Activated T-helper 1 cell treated with anti-CD3 and anti-CD28 coated beads, Interleukin-2, amount 50 U/mL, for 16 hours (primary cell): Measurements from ENCODE around the gene STON2.
"Not testable (repeated sequence)": the region's sequence is repeated elsewhere in the genome, so short reads cannot be mapped to it uniquely, and the experiment has no call there.

Experiments used
- DNase-seq, 2 donors: peaks; one replicate each; pipeline ENCODE4 v3.0.0-alpha.2; 2020; ENCODE audit warnings: low read depth in 1 of 2, low spot score in 1 of 2

The STON2 gene

DNA sequence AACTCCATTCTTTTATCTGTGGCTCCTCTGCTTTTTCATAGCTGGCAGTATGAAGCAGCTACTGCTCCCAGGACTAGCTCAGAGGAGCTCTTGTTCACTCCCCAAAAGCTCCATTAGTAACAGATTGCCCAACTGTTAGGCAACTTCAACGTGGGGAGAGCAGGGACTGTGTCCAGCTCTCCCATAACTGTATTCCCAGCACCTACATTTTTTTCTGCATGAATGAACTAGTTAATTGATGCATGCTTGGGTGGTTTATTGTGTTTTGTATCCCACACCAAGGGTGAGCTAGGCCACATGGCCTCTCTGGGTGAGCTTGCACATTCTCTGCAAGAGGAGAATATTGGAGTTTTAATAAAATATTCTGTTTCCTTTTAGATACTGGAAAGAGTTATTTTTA is 15.2 kb downstream of the STON2 start:
- DNase-seq, result no peak

GRCh38 chr14:81382517-81383225 is 17.5 kb downstream of the STON2 start:
- DNase-seq, result no peak

- not testable (repeated sequence) for DNase-seq
These were observed 20.1 kb downstream of the STON2 start for GRCh38 chr14:81380009-81380408.

- DNase-seq, result no peak
These were observed 28.3 kb downstream of the STON2 start for GRCh38 chr14:81371802-81372201.

DNA sequence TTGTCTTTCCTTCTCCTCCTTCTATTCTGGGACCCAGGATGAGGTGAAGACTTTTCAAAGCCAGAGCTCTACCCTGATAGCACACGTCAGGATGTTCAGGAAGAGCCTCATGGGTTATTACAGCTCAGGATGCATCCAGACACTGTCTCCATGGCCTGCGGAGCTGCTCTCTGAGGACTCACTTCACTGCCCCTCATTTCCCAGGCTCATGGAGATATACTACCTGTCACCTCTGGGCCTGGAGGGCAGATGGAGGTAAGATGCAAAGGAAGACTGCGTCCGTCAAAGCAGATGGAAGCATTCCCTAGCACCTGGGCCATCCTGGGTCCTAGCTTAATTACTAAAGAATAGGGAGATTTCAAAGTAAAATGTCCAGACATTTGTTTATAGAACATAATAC is 32.6 kb downstream of the STON2 start:
- no peak for DNase-seq

DNA sequence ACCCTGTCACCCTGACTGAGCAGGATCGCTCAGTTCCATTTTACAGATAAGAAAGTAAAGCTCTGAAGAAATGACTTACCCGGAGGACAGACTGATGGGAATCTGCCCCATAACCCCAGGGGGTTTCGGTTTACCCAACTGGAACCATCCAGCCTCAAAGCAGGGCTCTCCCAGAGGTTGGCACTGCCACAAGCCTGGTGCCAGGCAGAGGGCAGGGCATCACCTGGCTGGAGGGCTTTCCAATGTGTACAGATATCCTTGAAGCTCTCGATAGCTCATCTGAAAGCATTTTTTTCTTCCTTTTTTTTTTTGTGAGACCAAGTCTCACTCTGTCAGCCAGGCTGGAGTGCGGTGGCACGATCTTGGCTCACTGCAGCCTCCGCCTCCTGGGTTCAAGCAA is 33.2 kb downstream of the STON2 start:
- DNase-seq, result no peak

DNA sequence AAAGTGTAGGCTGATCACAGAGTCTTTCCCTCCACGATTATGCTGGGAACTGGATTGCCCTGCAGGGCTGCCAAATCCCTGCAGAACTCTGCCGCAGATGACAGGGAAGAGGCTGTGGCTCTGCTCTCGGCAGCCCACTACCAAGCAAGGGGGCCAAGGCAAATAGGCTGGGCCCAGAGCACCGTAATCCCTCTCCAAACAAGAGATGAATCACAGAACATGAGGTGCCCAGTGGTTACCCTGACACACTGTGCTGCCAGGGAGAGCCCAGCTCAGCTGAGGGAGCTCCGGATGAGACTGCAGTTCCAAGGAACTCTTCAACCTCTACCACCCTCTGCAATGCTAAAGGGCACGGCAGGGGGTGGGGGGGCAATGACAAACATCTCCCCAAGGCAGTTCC is 33.9 kb downstream of the STON2 start:
- DNase-seq, result no peak

- no peak for DNase-seq
These were observed 36.3 kb downstream of the STON2 start for GRCh38 chr14:81363746-81364378.

DNA sequence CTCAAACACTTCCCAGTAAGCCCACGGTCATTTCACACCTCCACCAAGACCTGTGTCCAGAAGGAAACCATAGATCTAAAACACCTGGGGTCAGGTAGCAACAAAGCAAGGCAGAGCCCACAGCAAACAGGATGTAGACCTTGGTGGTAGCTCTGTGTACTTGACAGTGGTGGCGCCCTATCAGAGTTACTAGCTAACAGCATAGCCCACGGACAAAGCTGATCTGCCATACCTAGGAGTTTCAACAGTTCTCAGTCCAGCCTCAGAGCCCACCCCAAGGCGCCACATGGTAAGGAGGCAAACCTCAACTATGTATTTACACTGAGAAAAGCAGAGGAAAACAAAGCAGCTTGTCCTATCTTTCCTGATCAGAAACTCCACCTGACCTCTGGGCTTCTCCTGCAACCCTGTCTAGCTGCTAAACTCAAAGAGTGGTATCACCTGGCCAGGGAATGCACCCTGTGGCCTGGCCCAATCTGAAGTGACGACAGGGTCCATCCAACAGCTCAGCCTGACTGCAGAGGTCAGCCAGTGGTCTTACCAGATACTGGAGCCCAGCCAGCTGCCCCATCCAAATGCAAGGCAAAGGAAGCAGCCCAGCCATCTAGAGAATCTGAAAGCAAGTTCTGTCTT is 46.3 kb downstream of the STON2 start:
- no peak for DNase-seq

DNA sequence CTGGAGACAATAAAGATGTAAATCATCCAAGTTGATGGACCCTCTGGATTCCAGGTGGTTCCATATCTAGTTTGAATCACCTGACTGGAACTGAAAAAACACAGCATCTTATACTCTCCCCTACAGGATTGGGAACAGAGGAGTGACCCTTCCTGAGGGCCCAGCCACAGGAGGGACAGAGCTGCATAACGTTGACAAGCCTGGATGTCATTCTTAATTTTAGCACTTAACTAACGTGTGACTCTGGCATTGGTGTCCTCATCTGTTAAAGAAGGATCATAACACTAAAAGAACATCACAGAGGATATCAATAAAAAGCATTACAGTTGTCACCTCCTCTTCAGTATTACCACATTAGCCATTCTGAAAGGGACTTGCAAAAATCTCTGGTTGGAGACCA is 47.7 kb downstream of the STON2 start:
- DNase-seq, result no peak

DNA sequence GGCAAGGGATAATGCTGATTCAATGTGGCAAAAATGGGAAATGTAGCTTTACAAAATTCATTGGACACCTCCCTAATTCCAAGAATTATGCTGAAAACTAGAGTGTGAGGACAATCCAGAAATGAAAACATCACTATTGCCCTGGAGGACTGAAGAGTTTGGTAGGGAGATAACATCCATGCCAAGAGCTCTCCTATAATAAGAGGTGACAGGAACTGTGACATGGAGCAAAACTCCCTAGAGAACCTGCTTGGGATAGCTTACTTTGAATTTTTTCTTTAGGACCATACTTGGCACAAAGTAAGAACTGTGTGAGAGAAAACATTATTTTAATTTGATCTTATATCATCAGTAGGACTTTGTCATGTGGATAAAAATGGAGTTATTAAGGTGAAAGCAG is 48.9 kb downstream of the STON2 start:
- DNase-seq, result no peak

DNA sequence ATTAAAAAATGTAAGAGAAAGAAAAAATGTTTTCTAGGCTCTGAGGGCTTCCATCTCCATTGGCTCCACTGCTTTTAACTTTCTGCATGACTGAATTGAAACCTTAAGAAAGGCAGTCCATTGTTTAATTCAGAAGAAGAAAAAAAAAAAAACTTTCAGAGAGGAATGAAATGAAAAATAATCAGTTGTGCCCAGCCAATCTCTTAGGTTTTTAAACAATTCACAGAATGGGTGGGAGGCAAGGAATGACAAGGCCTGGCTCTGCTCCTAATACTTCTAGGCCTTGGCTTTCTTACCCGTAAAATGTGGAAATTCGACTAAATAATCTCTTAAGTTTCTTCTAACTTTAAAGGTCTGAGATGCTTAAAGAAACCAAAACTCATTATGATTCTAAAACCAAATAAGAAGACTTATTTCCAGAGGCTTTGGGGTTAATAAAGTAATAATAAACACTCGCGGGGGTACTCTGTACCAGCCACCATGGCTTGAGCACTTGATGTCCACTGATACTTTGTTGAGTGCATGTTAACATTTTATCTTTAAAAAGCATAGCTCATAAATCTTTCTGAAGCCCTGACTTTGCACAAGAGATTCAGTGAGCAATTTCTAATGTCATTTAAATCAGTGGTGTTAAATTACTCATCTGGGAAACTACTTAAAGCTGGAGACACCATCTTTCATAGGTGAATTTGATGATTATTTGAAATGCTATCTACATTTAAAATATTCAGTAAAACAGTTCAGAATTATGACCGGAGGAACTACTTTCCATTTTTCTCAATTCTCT is 49.6 kb downstream of the STON2 start:
- DNase-seq, result no peak

DNA sequence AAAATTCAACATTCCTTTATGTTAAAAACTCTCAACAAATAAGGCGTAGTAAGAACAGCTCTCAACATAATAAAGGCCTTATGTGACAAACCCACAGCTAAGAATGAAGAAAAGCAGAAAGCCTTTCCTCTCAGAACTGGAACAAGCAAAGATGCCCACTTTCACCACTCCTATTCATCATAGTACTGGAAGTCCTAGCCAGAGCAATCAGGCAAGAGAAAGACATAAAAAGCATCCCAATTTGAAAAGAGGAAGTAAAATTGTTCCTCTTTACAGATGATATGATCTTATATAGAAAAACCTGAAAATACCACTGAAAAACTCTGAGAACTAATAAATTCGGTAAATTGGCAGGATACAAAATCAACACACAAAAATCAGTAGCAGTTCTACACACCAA is 52.1 kb downstream of the STON2 start:
- no peak for DNase-seq

- no peak for DNase-seq
These were observed 54.3 kb downstream of the STON2 start for GRCh38 chr14:81345781-81346180.

DNA sequence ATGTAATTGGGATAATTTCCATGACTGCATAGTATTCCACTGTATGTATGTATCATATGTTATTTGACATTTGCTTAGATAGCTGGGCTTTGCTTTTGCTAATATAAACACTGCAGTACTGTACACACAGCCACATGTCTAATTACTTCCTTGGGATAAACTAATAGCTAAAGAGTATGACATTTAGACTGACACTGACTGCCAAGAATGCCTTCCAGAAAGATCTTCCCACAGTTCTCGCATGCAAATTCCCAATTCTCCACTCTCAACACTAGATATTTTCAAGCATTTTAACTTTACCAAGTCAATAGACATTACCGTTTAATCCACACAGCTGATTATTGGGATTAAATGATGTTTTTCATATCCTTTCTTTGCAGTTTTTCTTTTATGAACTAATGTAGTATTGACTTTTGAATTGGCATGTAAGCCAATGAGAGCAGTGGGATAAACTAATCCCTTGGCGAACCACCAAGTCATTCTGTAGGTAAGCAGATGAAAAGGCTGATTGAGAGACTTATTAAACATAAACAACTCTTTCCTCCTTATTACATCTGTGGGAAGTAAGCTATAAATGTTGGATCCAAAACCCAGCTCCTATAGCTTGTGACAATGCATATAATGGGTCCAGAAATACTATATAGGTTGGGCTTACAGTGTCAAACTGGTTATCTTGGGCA is 55.5 kb downstream of the STON2 start:
- no peak for DNase-seq

- DNase-seq, result no peak
These were observed 56.4 kb downstream of the STON2 start for GRCh38 chr14:81343701-81344100.

DNA sequence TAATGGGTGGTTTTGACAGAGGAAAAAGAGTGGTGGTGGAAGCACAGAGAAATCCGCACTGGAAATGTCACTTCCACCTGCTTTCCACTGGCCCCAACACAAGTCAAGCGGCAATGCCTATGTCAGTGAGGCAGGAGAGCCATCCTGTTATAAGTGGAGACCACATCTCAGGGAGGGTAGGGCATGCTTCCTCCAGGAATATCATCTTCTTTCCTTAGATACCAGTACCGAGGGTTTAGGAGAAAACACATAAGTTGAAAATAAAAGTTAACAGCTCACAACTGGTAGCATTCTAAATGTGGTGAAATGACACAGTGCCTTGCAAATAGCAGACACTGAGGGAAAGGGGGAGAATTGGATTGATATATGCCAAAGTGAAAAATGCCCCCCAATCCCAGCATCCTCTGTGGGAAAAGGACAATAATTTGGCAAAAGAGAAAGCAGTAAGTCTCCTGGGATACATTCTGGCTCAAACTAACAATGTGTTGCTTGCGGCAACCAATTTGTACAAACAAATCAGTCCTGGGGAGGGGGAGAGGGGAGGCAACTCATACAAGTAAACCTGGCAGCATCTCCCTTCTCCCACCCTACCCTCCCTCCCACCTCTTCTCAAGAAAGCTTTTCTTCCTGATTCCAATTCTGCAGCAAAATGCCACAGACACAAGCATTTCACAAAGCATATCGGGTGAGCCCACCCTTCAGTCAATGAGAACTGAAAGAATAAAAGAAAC is 57.1 kb downstream of the STON2 start:
- no peak for DNase-seq

DNA sequence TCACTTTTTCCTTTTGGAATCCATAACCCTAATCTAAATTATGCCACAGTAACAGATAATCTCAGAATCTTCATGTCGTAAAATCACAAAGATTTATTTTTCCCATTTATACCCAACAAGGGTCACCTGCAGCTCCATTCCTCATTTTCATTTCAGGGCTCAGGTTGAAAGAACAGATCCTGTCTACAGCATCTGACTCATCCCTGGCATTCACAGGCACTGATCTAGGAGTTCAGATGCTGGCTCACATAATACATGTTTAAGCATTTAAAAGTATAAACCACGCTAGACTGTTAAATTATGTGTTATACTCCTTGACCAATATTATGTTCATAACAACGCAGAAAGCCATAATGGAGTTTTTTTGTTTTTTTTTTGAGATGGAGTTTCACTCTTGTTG is 58.3 kb downstream of the STON2 start:
- DNase-seq, result no peak

GRCh38 chr14:81341370-81341769 is 58.8 kb downstream of the STON2 start:
- no peak for DNase-seq

GRCh38 chr14:81340201-81340600 is 59.9 kb downstream of the STON2 start:
- DNase-seq, result no peak

GRCh38 chr14:81337073-81337472 is 63.1 kb downstream of the STON2 start:
- DNase-seq, result no peak
